D721Med (cell line): Measurements from ENCODE around the gene IFNLR1.
A peak's percentile ranks its signal among the peaks of the same experiment; 100 is the strongest.

ENCODE experiments used
- DNase-seq: peaks from one replicate; pipeline ENCODE4 v3.0.0; 2011; ENCODE audit warnings: low spot score; ENCODE audit not compliant: insufficient read length
- FAIRE-seq: peaks from 2 replicates; lab custom pipeline; 2011; peaks lifted over from hg19 to GRCh38; lab: Jason Lieb, UNC
- CTCF ChIP-seq: IDR thresholded peaks from 2 replicates; pipeline ENCODE4 v1.5.1; 2012; ENCODE audit warnings: mild to moderate bottlenecking, control low read depth; ENCODE audit not compliant: insufficient read depth; ENCODE audit errors: missing control alignments

The IFNLR1 gene

GRCh38 chr1:24186993-24187790, at the start of gene IFNLR1:
TSS of gene IFNLR1 (minus strand) at chr1:24187289. CDS start at chr1:24187248, 41 bp downstream.
- TF ChIP-seq CTCF: no peak
- no peak for FAIRE-seq
- DNase-seq: peak; percentile 70

- DNase-seq (no peak), FAIRE-seq (no peak)
- no peak for TF ChIP-seq CTCF
Observed at GRCh38 chr1:24235921-24236788, 49.1 kb upstream of the IFNLR1 start.

GRCh38 chr1:24233684-24234600, 46.9 kb upstream of the IFNLR1 start:
- no peak for DNase-seq
- no peak for FAIRE-seq
- no peak for TF ChIP-seq CTCF

- FAIRE-seq: no peak
- no peak for DNase-seq
- no peak for TF ChIP-seq CTCF
Observed at GRCh38 chr1:24231701-24232100, 44.6 kb upstream of the IFNLR1 start.

- no peak for FAIRE-seq
- TF ChIP-seq CTCF: no peak
- no peak for DNase-seq
Observed at GRCh38 chr1:24228311-24228710, 41.2 kb upstream of the IFNLR1 start.

GRCh38 chr1:24226749-24227148, 39.7 kb upstream of the IFNLR1 start:
- no peak for TF ChIP-seq CTCF
- FAIRE-seq: no peak
- DNase-seq: no peak
